Smooth muscle cell (in vitro differentiated cells): ENCODE measurements around the gene ZNF644. TPM values are rescaled to one million over a fixed set of nuclear protein-coding genes. Genes with fewer than 3 reads are reported as not detected.

Source experiments
- DNase-seq: peaks from one replicate; lab custom pipeline; 2025; ENCODE audit not compliant: unreplicated experiment; lab: John Stamatoyannopoulos, UW
- H2AFZ ChIP-seq: fragments of 200-600 bp; sonication (generic); 2 replicates; pipeline ENCODE4 v1.6.0; 2016; ENCODE audit warnings: antibody characterized with exemption, low read depth, mild to moderate bottlenecking
- H3F3A ChIP-seq: fragments of 200-600 bp; sonication (generic); 2 replicates; pipeline ENCODE4 v1.6.0; 2017; ENCODE audit warnings: antibody characterized with exemption, low read depth
- H3K27ac ChIP-seq: fragments of 200-600 bp; sonication (generic); 2 replicates; pipeline ENCODE4 v1.5.1; 2016; ENCODE audit warnings: low read depth, mild to moderate bottlenecking
- H3K27me3 ChIP-seq: fragments of 200-600 bp; sonication (generic); 2 replicates; pipeline ENCODE4 v1.6.1; 2016; ENCODE audit warnings: low read depth, mild to moderate bottlenecking
- H3K36me3 ChIP-seq: fragments of 200-600 bp; sonication (generic); 2 replicates; pipeline ENCODE4 v1.5.1; 2016; ENCODE audit warnings: low read depth
- H3K4me1 ChIP-seq: fragments of 200-600 bp; sonication (generic); 2 replicates; pipeline ENCODE4 v1.5.1; 2016; ENCODE audit warnings: low read depth
- H3K4me2 ChIP-seq: fragments of 200-600 bp; sonication (generic); 2 replicates; pipeline ENCODE4 v1.6.0; 2016; ENCODE audit warnings: mild to moderate bottlenecking
- H3K4me3 ChIP-seq: fragments of 200-600 bp; sonication (generic); 2 replicates; pipeline ENCODE4 v1.5.1; 2016; ENCODE audit warnings: mild to moderate bottlenecking
- H3K79me2 ChIP-seq: fragments of 200-600 bp; sonication (generic); 2 replicates; pipeline ENCODE4 v1.6.0; 2016; ENCODE audit warnings: low read depth, mild to moderate bottlenecking
- H3K9ac ChIP-seq: fragments of 200-600 bp; sonication (generic); 2 replicates; pipeline ENCODE4 v1.6.0; 2016; ENCODE audit warnings: low read depth
- H3K9me3 ChIP-seq: fragments of 200-600 bp; sonication (generic); replicated peaks from 2 replicates; pipeline ENCODE4 v1.5.1; 2016; ENCODE audit warnings: low read depth
- H4K20me1 ChIP-seq: fragments of 200-600 bp; sonication (generic); 2 replicates; pipeline ENCODE4 v1.6.0; 2016; ENCODE audit warnings: low read depth
- CTCF ChIP-seq: fragments of 200-600 bp; sonication (generic); IDR thresholded peaks from 2 replicates; pipeline ENCODE4 v1.5.1; 2017; ENCODE audit warnings: borderline replicate concordance, mild to moderate bottlenecking, antibody characterized with exemption; ENCODE audit not compliant: insufficient read depth, poor library complexity, severe bottlenecking
- WGBS: methylation state at CpG from one replicate; pipeline ENCODE4 v1.1.7; 2016; ENCODE audit warnings: low lambda C conversion rate; 5-methylcytosine and 5-hydroxymethylcytosine counted together
- polyA plus RNA-seq: library from polyadenylated mRNA; unstranded; fragments of >200 nt; fragmentation: Nextera tagmentation; extraction: Ambion mirVana; gene quantifications from 2 replicates; pipeline ENCODE4 v1.2.1, GENCODE V29; 2016
- total RNA-seq: library from RNA; depleted of rRNA; stranded (reverse); fragments of >200 nt; gene quantifications from 2 replicates; pipeline ENCODE4 v1.2.3, GENCODE V29; 2014

ZNF644 gene
- total and polyA plus RNA-seq, 2 experiments from 2014 or later: 22.9 to 102 TPM

- Histone ChIP-seq H3K36me3 (peaks cover 2% of the 10 kb centered on the region), H3K4me1 (no peaks in the 10 kb centered on the region), H3K27me3 (no peaks in the 10 kb centered on the region), H3F3A (no peaks in the 10 kb centered on the region), H3K27ac (no peak overlapping the region), H2AFZ (no peak overlapping the region), H3K79me2 (peaks cover 99% of the 10 kb centered on the region), H3K4me3 (no peak overlapping the region), H3K4me2 (no peak overlapping the region), H3K9me3 (no peaks in the 10 kb centered on the region), H3K9ac (no peak overlapping the region), H4K20me1 (peaks cover 99% of the 10 kb centered on the region)
- 84% methylated on average over 2 of the region's 2 CpGs for WGBS
- TF ChIP-seq CTCF: no peak
- DNase-seq: no peak
These were observed 70.8 kb downstream of the ZNF644 start for GRCh38 chr1:90951009-90951408.

DNA sequence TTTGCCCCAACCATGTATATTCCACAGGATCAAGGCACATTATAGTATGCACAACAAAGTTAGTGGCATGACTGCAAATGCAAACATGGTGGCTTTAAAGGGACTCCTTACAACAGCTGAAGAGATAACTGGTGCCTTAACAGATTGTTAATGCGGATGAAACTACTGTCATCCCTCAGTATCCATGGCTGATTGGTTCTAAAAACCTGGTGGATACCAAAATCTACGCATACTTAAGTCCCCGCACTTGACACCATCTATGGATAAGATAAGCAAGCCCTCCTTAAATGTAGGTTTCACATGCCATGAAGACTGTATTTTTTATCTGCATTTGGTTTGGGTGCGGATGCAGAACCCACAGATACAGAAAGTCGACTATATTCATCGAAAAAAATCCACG lies 73.5 kb downstream of the ZNF644 start:
- peaks cover 2% of the 10 kb centered on the region for H3K36me3 ChIP-seq
- H3K27ac ChIP-seq: no peak overlapping the region
- TF ChIP-seq CTCF: no peak
- peaks cover 99% of the 10 kb centered on the region for H4K20me1 ChIP-seq
- no peak overlapping the region for H3K4me3 ChIP-seq
- H3K9me3 ChIP-seq: no peaks in the 10 kb centered on the region
- peaks cover 99% of the 10 kb centered on the region for H3K79me2 ChIP-seq
- H3K4me2 ChIP-seq: no peak overlapping the region
- WGBS: 90% methylated on average over 7 of the region's 7 CpGs
- H3K27me3 ChIP-seq: no peaks in the 10 kb centered on the region
- no peaks in the 10 kb centered on the region for H3F3A ChIP-seq
- H2AFZ ChIP-seq: no peak overlapping the region
- no peaks in the 10 kb centered on the region for H3K4me1 ChIP-seq
- no peak overlapping the region for H3K9ac ChIP-seq
- no peak for DNase-seq

DNA sequence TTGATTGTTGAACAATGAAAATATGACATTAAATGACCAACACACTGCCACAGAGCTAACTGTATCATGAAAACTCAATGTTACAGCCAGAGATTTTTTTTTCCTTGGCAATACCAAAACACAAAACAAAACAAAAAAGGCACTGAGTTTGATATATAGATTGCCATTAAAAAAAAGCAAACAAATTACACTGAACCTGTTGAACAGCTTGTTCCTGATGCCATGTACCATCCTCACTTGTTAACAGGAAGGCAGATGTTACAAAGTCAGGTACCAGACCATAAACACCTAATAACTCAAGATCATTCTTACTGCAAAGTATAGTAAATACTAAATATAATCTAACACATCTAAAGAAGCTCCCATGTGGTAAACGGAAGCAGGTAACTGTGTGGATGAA lies 75.2 kb downstream of the ZNF644 start:
- Histone ChIP-seq H3K4me3 (no peak overlapping the region), H3K27me3 (no peaks in the 10 kb centered on the region), H3K27ac (no peak overlapping the region), H3F3A (no peaks in the 10 kb centered on the region), H3K36me3 (no peaks in the 10 kb centered on the region), H3K9me3 (no peaks in the 10 kb centered on the region), H3K9ac (no peak overlapping the region), H3K4me2 (no peak overlapping the region), H3K79me2 (peaks cover 93% of the 10 kb centered on the region), H2AFZ (no peak overlapping the region), H3K4me1 (no peaks in the 10 kb centered on the region), H4K20me1 (peaks cover 98% of the 10 kb centered on the region)
- 83% methylated on average over 1 of the region's 1 CpG for WGBS
- no peak for TF ChIP-seq CTCF
- no peak for DNase-seq

- Histone ChIP-seq H2AFZ (no peak overlapping the region), H3K79me2 (peaks cover 84% of the 10 kb centered on the region), H3K27me3 (no peaks in the 10 kb centered on the region), H3K4me1 (no peaks in the 10 kb centered on the region), H4K20me1 (peaks cover 96% of the 10 kb centered on the region), H3K27ac (no peak overlapping the region), H3K4me3 (no peak overlapping the region), H3K4me2 (no peak overlapping the region), H3F3A (no peaks in the 10 kb centered on the region), H3K9ac (no peak overlapping the region), H3K9me3 (no peaks in the 10 kb centered on the region), H3K36me3 (peaks cover 9% of the 10 kb centered on the region)
- DNase-seq: no peak
- no peak for TF ChIP-seq CTCF
These were observed 76.5 kb downstream of the ZNF644 start for GRCh38 chr1:90945287-90945686.
